Measurements from ENCODE around the gene HEXIM2. TPM values are rescaled to one million over a fixed set of nuclear protein-coding genes. Genes with fewer than 3 reads are reported as not detected.

HEXIM2 gene
- total and polyA plus RNA-seq, 7 donors: 1.8 to 14.7 (median 7.8) TPM

DNA sequence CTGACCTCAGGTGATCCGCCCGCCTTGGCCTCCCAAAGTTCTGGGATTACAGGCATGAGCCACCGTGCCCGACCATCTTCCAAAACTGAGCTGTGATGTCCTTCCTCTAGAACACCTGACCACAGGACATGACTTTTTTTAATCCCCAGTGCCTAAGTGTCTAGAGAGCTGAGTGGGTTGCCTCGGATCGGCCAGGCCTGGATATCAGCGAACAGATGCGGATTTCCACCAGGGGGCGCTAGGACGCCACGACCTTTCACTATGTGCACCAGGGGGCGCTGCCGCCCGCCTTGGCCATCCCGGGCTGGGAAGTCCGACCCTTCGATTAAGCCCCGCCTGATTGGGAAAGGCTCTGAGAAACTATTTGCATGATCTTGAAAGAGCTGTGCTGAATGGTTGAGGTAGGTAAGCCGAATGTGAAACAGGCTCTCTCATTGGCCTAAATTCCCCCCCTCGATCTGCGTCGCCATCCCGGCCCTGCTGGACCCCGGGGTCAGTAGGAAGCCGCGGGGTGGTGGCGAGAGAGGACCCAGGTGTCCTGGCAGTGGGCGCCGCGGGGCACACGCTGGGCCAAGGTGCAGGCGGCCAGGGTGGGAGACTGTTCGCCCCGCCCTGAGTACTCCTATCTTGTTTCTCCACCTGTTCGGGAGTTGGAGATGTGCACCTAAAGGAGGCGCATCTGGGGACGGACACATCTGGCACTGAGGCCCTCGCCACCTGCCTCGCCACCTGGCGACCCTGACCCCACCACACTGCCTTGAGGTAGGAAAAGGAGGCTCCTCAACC is 26.3 kb upstream of the HEXIM2 start, which contains the start of gene ACBD4:
TSS of gene ACBD4 (plus strand) at position 496 of the 786 bp plus-strand sequence. CDS start 458 bp downstream, outside the sequence.
- intact Hi-C loops (cut with DNase I): loop anchor here (1.0 kb wide), 1 partner anchor 62 kb away; no protein-coding TSS in a partner anchor
- H3K27me3 ChIP-seq: no peaks in the 10 kb centered on the region
- peak within 1 kb of the TSS; percentile 58 to 72 (median 61) for H3K4me3 ChIP-seq
- TF ChIP-seq CTCF (IDR thresholded peaks at IDR 0.05): peak; percentile 99 to 100 (median 100)
- TF ChIP-seq EP300 (IDR thresholded peaks at IDR 0.05): no peak
- peak; percentile 52 to 91 (median 78) for TF ChIP-seq POLR2AphosphoS5 (IDR thresholded peaks at IDR 0.05)
- TF ChIP-seq POLR2A (IDR thresholded peaks at IDR 0.05): peak; percentile 63 to 85
- DNase-seq: peak; percentile 98
- H3K36me3 ChIP-seq: peaks cover 0 to 12% (median 0%) of the 10 kb centered on the region in 4 donors
- H3K4me1 ChIP-seq: peaks cover 0 to 39% (median 29%) of the 10 kb centered on the region in 4 donors
- WGBS, 2 donors: 5 to 6% methylated on average over 40 of the region's 40 CpGs
- peak within 1 kb of the TSS; percentile 84 to 89 (median 88) for H3K27ac ChIP-seq
- H3K9me3 ChIP-seq: no peaks in the 10 kb centered on the region

DNA sequence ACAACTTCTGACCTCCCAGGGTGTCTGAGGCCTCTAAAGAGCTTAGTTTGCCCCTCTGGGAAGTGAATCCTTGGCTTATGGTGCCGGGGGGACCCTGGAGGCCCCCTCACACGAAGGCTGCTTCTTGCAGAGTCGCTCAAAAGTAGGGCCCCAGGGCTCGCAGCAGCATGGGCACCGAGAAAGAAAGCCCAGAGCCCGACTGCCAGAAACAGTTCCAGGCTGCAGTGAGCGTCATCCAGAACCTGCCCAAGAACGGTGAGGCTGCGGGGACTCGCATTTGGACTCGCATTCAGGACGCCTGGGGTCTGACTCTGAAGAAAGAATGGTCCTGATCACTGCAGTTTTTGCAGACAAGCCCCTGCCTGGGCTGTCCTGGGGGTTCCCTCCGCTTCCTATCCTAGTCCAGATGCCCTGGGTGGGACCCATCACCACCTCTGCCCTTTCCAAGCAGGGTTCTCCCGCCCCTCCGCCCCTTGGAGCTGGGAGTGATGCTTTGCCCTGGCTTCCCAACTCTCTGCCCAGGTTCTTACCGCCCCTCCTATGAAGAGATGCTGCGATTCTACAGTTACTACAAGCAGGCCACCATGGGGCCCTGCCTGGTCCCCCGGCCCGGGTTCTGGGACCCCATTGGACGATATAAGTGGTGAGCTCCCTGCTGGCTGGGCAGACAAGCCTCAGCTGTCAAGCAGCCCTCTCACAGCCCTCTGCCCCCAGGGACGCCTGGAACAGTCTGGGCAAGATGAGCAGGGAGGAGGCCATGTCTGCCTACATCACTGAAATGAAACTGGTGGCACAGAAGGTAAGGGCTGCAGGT is 25.5 kb upstream of the HEXIM2 start:
- H3K27me3 ChIP-seq: no peaks in the 10 kb centered on the region
- no peak for DNase-seq
- H3K27ac ChIP-seq: peak overlapping the region; percentile 84 to 89 (median 88)
- 35 to 60% methylated on average over 21 of the region's 21 CpGs for WGBS, 2 donors
- H3K36me3 ChIP-seq: peaks cover 0 to 12% (median 0%) of the 10 kb centered on the region in 4 donors
- H3K4me3 ChIP-seq: peak overlapping the region; percentile 58 to 72 (median 61)
- intact Hi-C loops (cut with DNase I): loop anchor here (1.0 kb wide), 1 partner anchor 61 kb away; no protein-coding TSS in a partner anchor
- H3K4me1 ChIP-seq: peaks cover 0 to 31% (median 21%) of the 10 kb centered on the region in 4 donors
- TF ChIP-seq POLR2AphosphoS5 (IDR thresholded peaks at IDR 0.05) (no peak), POLR2A (IDR thresholded peaks at IDR 0.05) (no peak), EP300 (IDR thresholded peaks at IDR 0.05) (no peak), CTCF (IDR thresholded peaks at IDR 0.05) (no peak)
- H3K9me3 ChIP-seq: no peaks in the 10 kb centered on the region

GRCh38 chr17:45136846-45137560 is 24.7 kb upstream of the HEXIM2 start:
- Histone ChIP-seq H3K27ac (peak overlapping the region in 3 of 4 donors; percentile 26 to 87 (median 84)), H3K36me3 (peaks cover 0 to 12% (median 0%) of the 10 kb centered on the region in 4 donors), H3K9me3 (no peaks in the 10 kb centered on the region), H3K4me3 (no peak overlapping the region), H3K4me1 (peaks cover 0 to 24% (median 16%) of the 10 kb centered on the region in 4 donors), H3K27me3 (no peaks in the 10 kb centered on the region)
- DNase-seq: no peak
- TF ChIP-seq EP300 (IDR thresholded peaks at IDR 0.05) (no peak), POLR2AphosphoS5 (IDR thresholded peaks at IDR 0.05) (no peak), POLR2A (IDR thresholded peaks at IDR 0.05) (no peak), CTCF (IDR thresholded peaks at IDR 0.05) (no peak)
- intact Hi-C loops (cut with DNase I): no loop called here
- WGBS, 2 donors: 76 to 91% methylated on average over 12 of the region's 12 CpGs

DNA sequence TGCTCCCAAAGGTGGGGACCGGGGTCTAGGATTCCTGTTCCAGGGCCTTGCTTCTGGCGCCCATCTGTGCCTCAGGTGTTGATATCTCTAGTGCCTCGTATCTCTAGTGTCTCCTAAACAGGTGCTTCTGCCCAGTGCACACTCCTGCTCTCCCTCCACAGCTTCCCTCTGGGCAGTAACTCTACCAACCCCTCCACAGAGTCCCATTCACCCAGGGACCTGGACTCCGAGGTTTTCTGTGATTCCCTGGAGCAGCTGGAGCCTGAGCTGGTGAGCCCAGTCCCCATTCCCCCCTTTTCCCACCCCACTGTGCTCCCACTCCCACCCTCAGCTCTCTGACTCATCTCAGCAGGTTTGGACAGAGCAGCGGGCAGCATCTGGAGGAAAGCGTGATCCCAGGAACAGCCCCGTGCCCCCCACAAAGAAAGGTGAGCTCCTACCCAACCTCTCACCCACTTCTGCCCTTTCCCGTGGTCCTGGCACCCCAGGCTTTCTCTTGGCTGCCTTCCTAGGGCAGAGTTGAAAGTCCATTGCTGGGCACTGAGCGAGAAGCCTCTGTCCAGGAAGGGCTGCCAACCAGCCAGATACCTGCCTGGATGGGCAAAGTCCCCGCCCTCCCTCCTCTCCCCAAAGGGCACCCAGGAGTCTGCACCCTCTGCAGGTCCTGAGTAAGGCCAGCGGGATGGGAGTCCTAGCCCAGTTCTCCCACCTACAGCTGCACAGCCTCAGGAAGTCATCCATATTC is 23.9 kb upstream of the HEXIM2 start:
- Histone ChIP-seq H3K4me1 (peaks cover 0 to 23% (median 16%) of the 10 kb centered on the region in 4 donors), H3K36me3 (peaks cover 0 to 12% (median 0%) of the 10 kb centered on the region in 4 donors), H3K9me3 (no peaks in the 10 kb centered on the region), H3K27ac (peak overlapping the region in 1 of 4 donors; percentile 26), H3K27me3 (no peaks in the 10 kb centered on the region), H3K4me3 (no peak overlapping the region)
- no peak for DNase-seq
- WGBS, 2 donors: 31 to 77% methylated on average over 11 of the region's 11 CpGs
- intact Hi-C loops (cut with DNase I): no loop called here
- TF ChIP-seq POLR2A (IDR thresholded peaks at IDR 0.05) (no peak), CTCF (IDR thresholded peaks at IDR 0.05) (no peak), EP300 (IDR thresholded peaks at IDR 0.05) (no peak), POLR2AphosphoS5 (IDR thresholded peaks at IDR 0.05) (no peak)
